DMS 273 treated with DMSO at 0.1 percent for 48 hours (cell line): ENCODE measurements around the gene LAPTM4A.
"Not testable (repeated sequence)": the region's sequence is repeated elsewhere in the genome, so short reads cannot be mapped to it uniquely, and the experiment has no call there.

Source experiments
- DNase-seq: peaks from one replicate; lab custom pipeline; 2025; lab: John Stamatoyannopoulos, UW

Gene LAPTM4A

GRCh38 chr2:20051532-20052228 is at the start of gene LAPTM4A:
TSS of gene LAPTM4A (minus strand) at chr2:20051628. CDS start at chr2:20051520, 108 bp downstream.
- DNase-seq, result peak; percentile 98

- DNase-seq, result no peak
Observed at GRCh38 chr2:20100711-20101110, 49.3 kb upstream of the LAPTM4A start.

GRCh38 chr2:20099780-20100179 is 48.4 kb upstream of the LAPTM4A start:
- DNase-seq, result no peak

- peak; percentile 82 for DNase-seq
Observed at GRCh38 chr2:20097889-20098714, 46.7 kb upstream of the LAPTM4A start.

- no peak for DNase-seq
Observed at GRCh38 chr2:20095469-20095868, 44.0 kb upstream of the LAPTM4A start.

- DNase-seq, result no peak
Observed at GRCh38 chr2:20094955-20095354, 43.5 kb upstream of the LAPTM4A start.

- no peak for DNase-seq
Observed at GRCh38 chr2:20094142-20094755, 42.8 kb upstream of the LAPTM4A start.

GRCh38 chr2:20093263-20094141 is 42.1 kb upstream of the LAPTM4A start:
- DNase-seq, result peak; percentile 36

- no peak for DNase-seq
Observed at GRCh38 chr2:20092901-20093235, 41.4 kb upstream of the LAPTM4A start.

GRCh38 chr2:20092226-20092900 is 40.9 kb upstream of the LAPTM4A start:
- DNase-seq, result no peak

- no peak for DNase-seq
Observed at GRCh38 chr2:20091305-20091991, 40.0 kb upstream of the LAPTM4A start.

- DNase-seq, result no peak
Observed at GRCh38 chr2:20089715-20090464, 38.5 kb upstream of the LAPTM4A start.

GRCh38 chr2:20085909-20086308 is 34.5 kb upstream of the LAPTM4A start:
- not testable (repeated sequence) for DNase-seq

GRCh38 chr2:20082812-20083211 is 31.4 kb upstream of the LAPTM4A start:
- not testable (repeated sequence) for DNase-seq

GRCh38 chr2:20081841-20082240 is 30.4 kb upstream of the LAPTM4A start:
- DNase-seq, result no peak

- peak; percentile 35 for DNase-seq
Observed at GRCh38 chr2:20080839-20081415, 29.5 kb upstream of the LAPTM4A start.

GRCh38 chr2:20080428-20080827 is 29.0 kb upstream of the LAPTM4A start:
- DNase-seq, result no peak

- DNase-seq, result no peak
Observed at GRCh38 chr2:20079546-20080115, 28.2 kb upstream of the LAPTM4A start.

GRCh38 chr2:20077411-20077940 is 26.0 kb upstream of the LAPTM4A start:
- no peak for DNase-seq
